Astrocyte (in vitro differentiated cells and primary cell): ENCODE data around the gene GABBR2.

Experiments
- EZH2 ChIP-seq: IDR thresholded peaks from 2 replicates; pipeline ENCODE4 v1.6.1; 2012; ENCODE audit warnings: mild to moderate bottlenecking, low read length, inconsistent platforms; ENCODE audit not compliant: insufficient read depth
- TF ChIP-seq, protein P1 (sequence below): IDR thresholded peaks from 2 replicates; pipeline ENCODE4 v1.5.1; 2011; ENCODE audit warnings: low read depth, mild to moderate bottlenecking, inconsistent platforms, low read length, moderate library complexity; ENCODE audit not compliant: insufficient read depth

DNA sequence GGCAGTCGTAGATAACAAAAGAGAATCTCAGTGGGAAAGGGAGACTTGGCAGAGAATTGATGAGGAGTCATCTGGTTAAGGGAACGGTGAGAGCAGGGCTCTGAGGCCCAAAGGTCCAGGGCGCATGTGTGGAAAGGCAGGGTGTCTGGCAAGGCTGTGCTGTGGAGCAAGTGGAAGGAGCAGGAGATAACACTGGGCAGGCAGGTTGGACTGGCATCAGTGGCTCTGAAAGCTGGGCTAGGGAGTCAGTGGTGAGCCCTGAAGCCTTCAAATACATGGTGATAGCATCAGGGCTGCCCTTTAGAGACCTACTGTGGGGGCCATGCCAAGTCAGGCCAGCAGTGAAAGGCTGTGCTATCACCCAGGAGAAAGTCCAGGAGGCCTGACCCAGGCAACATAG is 131.3 kb downstream of the GABBR2 start:
- TF ChIP-seq, protein P1, sequence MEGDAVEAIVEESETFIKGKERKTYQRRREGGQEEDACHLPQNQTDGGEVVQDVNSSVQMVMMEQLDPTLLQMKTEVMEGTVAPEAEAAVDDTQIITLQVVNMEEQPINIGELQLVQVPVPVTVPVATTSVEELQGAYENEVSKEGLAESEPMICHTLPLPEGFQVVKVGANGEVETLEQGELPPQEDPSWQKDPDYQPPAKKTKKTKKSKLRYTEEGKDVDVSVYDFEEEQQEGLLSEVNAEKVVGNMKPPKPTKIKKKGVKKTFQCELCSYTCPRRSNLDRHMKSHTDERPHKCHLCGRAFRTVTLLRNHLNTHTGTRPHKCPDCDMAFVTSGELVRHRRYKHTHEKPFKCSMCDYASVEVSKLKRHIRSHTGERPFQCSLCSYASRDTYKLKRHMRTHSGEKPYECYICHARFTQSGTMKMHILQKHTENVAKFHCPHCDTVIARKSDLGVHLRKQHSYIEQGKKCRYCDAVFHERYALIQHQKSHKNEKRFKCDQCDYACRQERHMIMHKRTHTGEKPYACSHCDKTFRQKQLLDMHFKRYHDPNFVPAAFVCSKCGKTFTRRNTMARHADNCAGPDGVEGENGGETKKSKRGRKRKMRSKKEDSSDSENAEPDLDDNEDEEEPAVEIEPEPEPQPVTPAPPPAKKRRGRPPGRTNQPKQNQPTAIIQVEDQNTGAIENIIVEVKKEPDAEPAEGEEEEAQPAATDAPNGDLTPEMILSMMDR: no peak
- TF ChIP-seq EZH2: no peak
